SU-DHL-6 (cell line): ENCODE data around the gene HCFC1R1.

Source experiments
- H2AFZ ChIP-seq: fragments of 200-600 bp; sonication (generic); 2 replicates; pipeline ENCODE4 v1.6.1; 2014; ENCODE audit warnings: low read depth, mild to moderate bottlenecking, moderate library complexity, mixed read lengths, antibody characterized with exemption, low read length; ENCODE audit not compliant: severe bottlenecking
- H3F3A ChIP-seq: fragments of 200-600 bp; shearing (Covaris generic); 2 replicates; pipeline ENCODE4 v1.6.0; 2016; ENCODE audit warnings: antibody characterized with exemption, mild to moderate bottlenecking; ENCODE audit not compliant: insufficient read depth
- H3K27ac ChIP-seq: fragments of 200-600 bp; sonication (generic); 2 replicates; pipeline ENCODE4 v1.5.1; 2016; ENCODE audit warnings: low read depth, mild to moderate bottlenecking, low read length, moderate library complexity, mixed read lengths
- H3K27me3 ChIP-seq: fragments of 200-600 bp; sonication (generic), shearing (Covaris generic); 2 replicates; pipeline ENCODE4 v1.6.0; 2014; ENCODE audit warnings: mild to moderate bottlenecking, low read length
- H3K36me3 ChIP-seq: fragments of 200-600 bp; sonication (generic); 2 replicates; pipeline ENCODE4 v1.6.1; 2014; ENCODE audit warnings: mild to moderate bottlenecking, low read length, mixed read lengths
- H3K4me2 ChIP-seq: fragments of 300-600, 200-600 bp; shearing (Covaris generic), sonication (generic); 2 replicates; pipeline ENCODE4 v1.6.0; 2014; ENCODE audit warnings: low read length, low read depth, mild to moderate bottlenecking; ENCODE audit not compliant: poor library complexity, severe bottlenecking
- H3K4me3 ChIP-seq: fragments of 200-600 bp; sonication (generic); 2 replicates; pipeline ENCODE4 v1.5.1; 2014; ENCODE audit warnings: antibody characterized with exemption, low read length, mild to moderate bottlenecking, mixed read lengths; ENCODE audit not compliant: insufficient read depth, poor library complexity, severe bottlenecking
- H3K79me2 ChIP-seq: fragments of 200-600 bp; sonication (generic); 2 replicates; pipeline ENCODE4 v1.6.1; 2014; ENCODE audit warnings: mild to moderate bottlenecking, low read length, moderate library complexity; ENCODE audit not compliant: insufficient read depth
- H3K9ac ChIP-seq: fragments of 200-600 bp; sonication (generic); 2 replicates; pipeline ENCODE4 v1.7.0; 2014; ENCODE audit warnings: mild to moderate bottlenecking, low read length
- H3K9me2 ChIP-seq: fragments of 200-600 bp; sonication (generic); replicated peaks from 2 replicates; pipeline ENCODE4 v1.6.1; 2014; ENCODE audit warnings: low read length; ENCODE audit not compliant: insufficient read depth
- H3K9me3 ChIP-seq: fragments of 200-600 bp; sonication (generic); 2 replicates; pipeline ENCODE4 v1.6.1; 2014; ENCODE audit warnings: low read length, mixed read lengths; ENCODE audit not compliant: insufficient read depth
- H4K20me1 ChIP-seq: fragments of 200-600 bp; sonication (generic); 2 replicates; pipeline ENCODE4 v1.6.1; 2014; ENCODE audit warnings: low read depth, mild to moderate bottlenecking, antibody characterized with exemption, low read length, moderate library complexity, mixed read lengths
- CTCF ChIP-seq: fragments of 200-600 bp; sonication (generic); IDR thresholded peaks from one replicate; pipeline ENCODE4 v1.5.1; 2017; ENCODE audit warnings: antibody characterized with exemption, mild to moderate bottlenecking, low read length, moderate library complexity; ENCODE audit not compliant: insufficient read depth, poor library complexity, severe bottlenecking
- EZH2phosphoT487 ChIP-seq: fragments of 200-600 bp; sonication (generic), shearing (Covaris generic); conservative IDR thresholded peaks from 2 replicates; pipeline ENCODE4 v1.6.1; 2018; ENCODE audit warnings: mild to moderate bottlenecking, antibody characterized with exemption, low read length, moderate library complexity, mixed read lengths

HCFC1R1 gene

GRCh38 chr16:3063625-3064386 is 40.1 kb upstream of the HCFC1R1 start:
- Histone ChIP-seq H3K27ac (no peak overlapping the region), H3K4me3 (no peak overlapping the region), H2AFZ (no peak overlapping the region), H3K79me2 (no peaks in the 10 kb centered on the region), H3K9ac (no peak overlapping the region), H3K36me3 (no peaks in the 10 kb centered on the region), H3K4me2 (no peak overlapping the region), H3K27me3 (no peaks in the 10 kb centered on the region), H3K9me2 (no peaks in the 10 kb centered on the region), H4K20me1 (no peaks in the 10 kb centered on the region), H3F3A (0 out of 2 replicates have a peak, but pooled peaks cover 4% of the 10 kb centered on the region), H3K9me3 (no peaks in the 10 kb centered on the region)
- TF ChIP-seq CTCF (no peak), EZH2phosphoT487 (no peak)

DNA sequence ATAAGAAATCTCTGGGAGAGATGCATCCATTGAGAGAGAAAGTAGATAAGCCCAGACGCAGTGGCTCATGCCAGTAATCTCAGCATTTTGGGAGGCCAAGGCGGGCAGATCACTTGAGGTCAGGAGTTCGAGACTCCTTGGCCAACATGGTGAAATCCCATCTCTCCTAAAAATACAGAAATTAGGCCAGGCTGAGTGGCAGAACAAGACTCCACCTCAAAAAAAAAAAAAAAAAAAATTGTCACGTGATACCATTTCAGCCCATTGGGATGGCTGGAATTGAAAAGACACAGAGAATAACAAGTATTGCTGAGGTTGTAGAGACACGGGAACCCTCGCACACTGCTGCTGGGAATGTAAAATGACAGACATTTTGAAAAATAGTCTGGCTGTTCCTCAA is 38.8 kb upstream of the HCFC1R1 start:
- Histone ChIP-seq H3K79me2 (no peaks in the 10 kb centered on the region), H3K4me3 (no peak overlapping the region), H3K4me2 (no peak overlapping the region), H3F3A (0 out of 2 replicates have a peak, but pooled peaks cover 4% of the 10 kb centered on the region), H3K27me3 (no peaks in the 10 kb centered on the region), H3K9me2 (no peaks in the 10 kb centered on the region), H2AFZ (no peak overlapping the region), H3K27ac (no peak overlapping the region), H3K36me3 (no peaks in the 10 kb centered on the region), H3K9me3 (no peaks in the 10 kb centered on the region), H3K9ac (no peak overlapping the region), H4K20me1 (no peaks in the 10 kb centered on the region)
- TF ChIP-seq CTCF (no peak), EZH2phosphoT487 (no peak)

GRCh38 chr16:3060339-3061127 is 36.8 kb upstream of the HCFC1R1 start:
- Histone ChIP-seq H3K27ac (no peak overlapping the region), H3K9me3 (no peaks in the 10 kb centered on the region), H3K9me2 (no peaks in the 10 kb centered on the region), H4K20me1 (no peaks in the 10 kb centered on the region), H3F3A (0 out of 2 replicates have a peak, but pooled peaks cover 4% of the 10 kb centered on the region), H3K36me3 (no peaks in the 10 kb centered on the region), H3K27me3 (no peaks in the 10 kb centered on the region), H3K4me2 (no peak overlapping the region), H3K4me3 (no peak overlapping the region), H3K9ac (no peak overlapping the region), H3K79me2 (no peaks in the 10 kb centered on the region), H2AFZ (no peak overlapping the region)
- TF ChIP-seq CTCF (no peak), EZH2phosphoT487 (no peak)
